NAMALWA (cell line): ENCODE results near the gene TPO.
"Not testable (repeated sequence)": the region's sequence is repeated elsewhere in the genome, so short reads cannot be mapped to it uniquely, and the experiment has no call there.

Experiments
- DNase-seq: peaks from one replicate; pipeline ENCODE4 v3.0.0-alpha.2; 2015; ENCODE audit warnings: low spot score

TPO gene

DNA sequence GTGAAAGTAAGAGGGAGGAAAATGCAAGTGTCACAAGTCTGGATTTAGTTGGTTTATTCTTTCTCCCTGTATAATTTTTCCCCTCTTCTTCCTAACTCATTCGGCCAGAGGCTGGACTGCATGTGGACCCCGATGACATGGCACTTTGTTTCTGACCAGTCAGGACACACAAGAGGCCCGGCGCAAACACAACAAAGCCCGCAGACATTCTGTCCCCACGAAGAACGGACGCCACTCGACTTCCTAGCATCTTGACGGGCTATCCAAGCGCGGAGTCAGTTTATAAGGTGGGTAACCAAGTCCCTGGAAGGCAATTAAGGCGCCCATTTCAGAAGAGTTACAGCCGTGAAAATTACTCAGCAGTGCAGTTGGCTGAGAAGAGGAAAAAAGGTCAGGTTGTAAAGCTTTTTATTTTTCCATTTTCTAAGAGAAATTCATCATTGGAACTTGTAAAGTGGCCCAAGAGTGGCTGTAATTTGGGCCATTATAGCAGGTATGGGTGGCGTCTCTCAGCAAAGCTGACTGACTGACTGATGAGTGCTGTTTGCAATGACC, at the start of gene TPO:
TSS of gene TPO (plus strand) at position 308 of the 555 bp plus-strand sequence. CDS start 946 bp downstream, outside the sequence.
- DNase-seq: no peak

DNA sequence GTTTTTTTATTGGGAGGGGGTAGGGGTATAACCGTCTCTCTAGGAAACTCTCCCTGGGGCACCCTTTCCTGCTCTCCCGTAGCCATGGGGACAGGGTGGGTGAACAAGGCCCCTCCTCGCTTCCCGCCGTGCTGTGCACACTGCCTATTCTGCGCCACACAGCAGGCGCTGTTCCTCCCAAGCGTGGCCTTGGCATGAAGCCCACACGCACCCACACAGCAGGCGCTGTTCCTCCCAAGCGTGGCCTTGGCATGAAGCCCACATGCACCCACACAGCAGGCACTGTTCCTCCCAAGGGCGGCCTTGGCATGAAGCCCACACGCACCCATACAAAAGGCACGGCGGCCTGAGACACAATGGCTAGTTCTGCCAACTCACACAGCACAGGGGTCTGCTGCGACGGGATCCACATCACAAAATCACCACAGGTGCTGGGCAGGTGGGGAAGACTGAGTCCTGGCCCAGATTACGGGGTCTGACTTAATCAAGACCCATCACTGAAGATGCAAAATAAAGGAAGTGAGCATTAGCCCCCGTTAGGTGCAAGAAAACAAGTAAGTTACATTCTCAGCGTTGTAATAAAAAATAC, 46.6 kb upstream of the TPO start:
- no peak for DNase-seq

DNA sequence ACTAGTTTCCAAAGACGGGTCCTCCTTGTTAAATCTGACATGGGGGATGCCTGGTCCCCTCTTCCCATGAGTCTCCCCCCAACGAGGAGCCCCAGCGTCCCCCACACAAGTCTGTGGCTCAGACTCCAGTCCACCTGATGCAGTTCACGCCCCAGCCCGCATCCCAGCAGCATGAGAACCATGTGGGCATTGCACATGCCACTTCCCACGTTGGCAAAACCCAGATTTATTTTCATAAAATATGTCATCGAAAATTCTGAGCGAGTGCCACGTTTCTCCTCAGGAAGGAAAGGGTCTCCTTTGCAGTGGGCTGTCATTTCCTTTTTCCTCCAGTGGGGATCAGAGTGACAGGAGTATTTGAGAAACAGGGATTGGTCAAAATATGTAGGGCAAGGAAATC, 45.7 kb upstream of the TPO start:
- no peak for DNase-seq

DNA sequence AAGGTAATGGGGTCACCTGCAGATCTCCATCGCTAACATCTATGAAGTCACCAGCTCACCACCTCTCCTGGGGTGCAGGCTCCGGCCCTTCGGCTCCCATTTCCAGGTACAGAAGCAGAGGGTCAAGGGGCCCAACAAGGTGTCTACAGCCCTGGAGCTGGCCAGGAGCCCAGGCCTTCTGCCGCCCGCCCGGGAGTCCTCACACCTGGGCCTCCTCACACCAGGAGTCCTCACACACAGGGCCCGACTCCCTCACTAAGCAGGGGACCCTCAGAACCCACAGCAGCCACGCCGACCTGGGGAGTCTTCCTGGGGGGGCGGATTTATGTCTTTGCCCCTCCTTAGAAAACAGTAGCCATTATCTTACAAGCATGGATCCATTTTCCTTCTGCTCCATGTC, 43.4 kb upstream of the TPO start:
- no peak for DNase-seq

DNA sequence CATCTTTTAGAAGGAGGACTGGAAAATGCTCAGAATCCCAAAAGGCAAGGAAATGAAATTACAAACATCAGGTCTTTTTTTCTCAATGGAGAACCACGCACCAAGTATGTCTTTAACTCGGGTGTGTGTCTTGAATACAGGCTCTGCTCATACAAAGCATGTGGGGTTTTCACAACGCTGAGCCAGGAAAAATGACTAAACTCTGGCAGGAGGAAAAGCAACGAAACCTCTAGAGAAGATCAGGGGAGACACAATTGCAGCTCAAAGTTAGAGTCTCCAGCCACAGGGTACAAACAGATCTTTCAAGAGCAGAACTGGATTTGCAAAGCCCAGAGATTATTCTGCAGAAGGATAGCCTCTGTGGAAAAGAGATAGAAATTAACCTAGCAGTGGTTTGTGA, 42.8 kb upstream of the TPO start:
- no peak for DNase-seq

DNA sequence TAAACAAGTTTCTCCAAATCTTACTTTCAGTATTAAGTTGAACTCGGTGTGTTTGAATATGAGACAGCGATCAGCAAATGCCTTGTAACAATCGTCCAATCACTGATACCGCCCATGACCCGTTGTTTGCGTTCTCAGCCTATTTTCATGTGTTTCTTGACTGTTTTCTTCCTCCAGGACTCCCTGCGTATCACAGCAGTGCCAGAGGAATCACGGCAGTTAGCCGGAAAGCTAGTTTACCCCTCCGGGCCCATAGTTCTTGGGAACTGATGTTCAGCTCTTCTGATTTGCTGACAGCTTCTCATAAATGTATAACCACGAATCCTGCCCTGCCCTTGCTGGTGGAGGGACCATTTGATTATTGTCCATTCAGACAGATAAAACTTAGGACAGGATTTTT, 42.2 kb upstream of the TPO start:
- DNase-seq: no peak

DNA sequence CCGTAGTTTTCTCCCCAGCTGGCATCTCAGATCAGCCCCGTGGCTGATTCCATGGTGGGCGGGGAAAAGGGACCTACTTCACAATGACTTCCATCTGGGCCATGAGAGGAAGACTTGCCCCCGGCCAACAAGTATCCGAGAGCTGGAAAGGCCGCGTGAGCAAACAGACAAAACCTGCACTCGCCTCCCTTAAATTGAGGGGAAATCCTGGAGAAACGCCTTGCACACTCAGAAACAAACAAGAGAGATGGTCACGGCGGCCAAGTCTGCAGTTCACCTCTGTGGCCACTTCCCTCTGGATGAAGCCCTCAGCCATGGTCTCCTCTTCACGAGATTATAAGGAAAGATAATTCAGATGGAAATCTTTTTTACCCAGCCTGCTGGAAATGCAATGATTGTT, 39.4 kb upstream of the TPO start:
- DNase-seq: no peak

DNA sequence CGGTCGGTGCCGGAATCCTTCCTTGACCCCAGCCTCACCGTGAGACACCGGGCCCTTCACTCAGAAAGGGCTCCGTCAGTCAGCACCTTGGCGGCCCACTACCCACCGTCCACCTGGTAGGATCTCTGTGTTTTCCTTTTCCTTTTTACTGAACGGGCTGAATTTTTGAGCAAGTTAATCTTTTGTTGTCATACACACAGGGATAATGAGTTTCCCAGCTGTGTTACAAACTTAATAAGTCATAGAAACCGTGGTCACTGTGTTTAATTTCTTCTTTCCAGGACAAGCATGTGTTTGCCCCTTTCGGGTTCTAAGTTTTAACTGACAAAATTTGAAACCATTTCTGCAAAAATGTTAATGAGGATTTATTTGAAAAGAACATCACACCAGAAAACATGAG, 39.0 kb upstream of the TPO start:
- no peak for DNase-seq

DNA sequence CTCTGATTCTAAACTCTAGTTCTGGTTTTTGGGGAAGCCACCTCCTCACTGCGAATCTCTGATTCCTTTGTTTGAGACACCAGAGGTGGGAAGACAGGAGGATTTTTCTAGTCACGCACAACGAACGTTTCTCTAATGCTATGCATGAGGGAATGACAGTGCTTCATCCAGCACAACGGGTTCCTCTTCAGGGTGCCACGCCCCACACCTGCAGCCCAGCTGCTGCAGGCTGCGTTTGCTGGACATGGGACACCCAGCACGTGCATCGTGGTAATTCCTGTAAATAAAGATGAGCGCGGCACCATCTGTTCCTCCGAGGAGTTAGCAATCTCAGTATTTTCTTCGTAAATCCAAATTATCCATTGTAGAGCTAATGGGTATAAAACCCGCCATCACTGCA, 37.5 kb upstream of the TPO start:
- DNase-seq: no peak

DNA sequence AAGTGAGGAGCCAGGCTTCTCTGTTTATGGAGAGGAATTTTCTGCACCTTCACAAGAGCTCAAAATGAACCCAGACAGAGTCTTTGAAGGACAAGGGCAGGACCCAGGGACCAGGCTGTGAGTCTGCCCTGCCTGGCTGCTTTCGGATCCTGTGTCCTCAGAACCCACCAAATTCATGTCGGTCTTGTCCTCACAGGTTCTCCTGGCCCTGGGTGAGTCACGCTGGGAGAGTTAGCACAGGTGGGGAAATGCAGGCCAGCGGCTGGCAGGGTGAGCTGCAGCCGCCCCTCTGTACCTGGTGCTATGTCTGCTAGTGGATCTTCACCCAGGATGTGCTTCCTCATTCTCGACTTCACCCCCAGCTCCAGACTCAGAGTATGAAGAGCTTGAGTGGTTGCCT, 35.8 kb upstream of the TPO start:
- DNase-seq: no peak

DNA sequence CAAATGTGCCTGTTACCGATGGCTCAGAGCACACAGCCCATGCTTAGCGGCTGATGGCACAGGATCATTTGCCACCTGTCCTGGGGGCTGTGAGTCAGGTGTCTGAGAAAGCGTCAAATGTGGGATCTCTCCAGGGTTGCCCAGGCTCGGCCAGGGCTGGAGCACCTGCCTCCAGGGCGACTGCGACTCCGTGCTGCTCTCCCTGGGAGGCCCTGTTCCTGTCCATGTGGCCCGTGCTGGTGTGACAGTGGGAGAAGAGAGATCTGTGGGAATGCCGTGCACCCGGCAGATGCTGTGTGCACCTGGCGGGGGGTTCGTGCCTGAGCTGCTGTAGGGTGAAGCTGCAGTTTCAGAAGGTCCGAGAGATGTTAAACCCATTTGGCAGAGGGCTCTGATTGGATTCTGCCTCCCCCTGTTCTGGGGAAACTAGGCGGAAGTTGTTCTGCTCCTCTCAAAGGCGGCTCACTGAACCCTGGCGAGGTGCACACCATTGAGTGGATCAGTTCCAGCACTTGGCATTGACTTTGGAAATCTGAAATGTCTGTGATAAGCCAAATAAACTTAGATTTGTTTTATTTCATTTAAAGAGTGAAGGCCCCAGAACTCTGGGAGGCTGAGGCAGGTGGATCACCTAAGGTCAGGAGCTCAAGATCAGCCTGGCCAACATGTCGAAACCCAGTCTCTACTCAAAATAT, 34.7 kb upstream of the TPO start:
- no peak for DNase-seq

DNA sequence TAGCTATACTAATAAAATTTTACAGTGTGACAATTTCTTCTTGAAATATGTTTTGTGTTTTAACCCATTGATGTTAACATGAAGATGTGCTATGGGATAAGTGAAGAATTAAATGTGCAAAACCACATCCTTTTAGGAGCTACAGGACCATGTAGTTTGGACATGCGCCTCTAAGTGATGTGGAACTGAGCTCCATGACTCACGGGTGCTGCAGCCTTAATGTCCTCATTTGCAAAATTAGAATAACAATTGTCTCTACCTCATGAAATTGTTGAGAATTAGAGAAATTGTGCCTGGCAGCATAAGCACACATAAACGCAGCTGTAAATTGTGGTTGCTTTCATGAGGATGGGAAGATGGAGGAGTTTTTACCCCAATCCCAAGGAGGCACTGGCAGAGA, 31.6 kb upstream of the TPO start:
- DNase-seq: no peak

DNA sequence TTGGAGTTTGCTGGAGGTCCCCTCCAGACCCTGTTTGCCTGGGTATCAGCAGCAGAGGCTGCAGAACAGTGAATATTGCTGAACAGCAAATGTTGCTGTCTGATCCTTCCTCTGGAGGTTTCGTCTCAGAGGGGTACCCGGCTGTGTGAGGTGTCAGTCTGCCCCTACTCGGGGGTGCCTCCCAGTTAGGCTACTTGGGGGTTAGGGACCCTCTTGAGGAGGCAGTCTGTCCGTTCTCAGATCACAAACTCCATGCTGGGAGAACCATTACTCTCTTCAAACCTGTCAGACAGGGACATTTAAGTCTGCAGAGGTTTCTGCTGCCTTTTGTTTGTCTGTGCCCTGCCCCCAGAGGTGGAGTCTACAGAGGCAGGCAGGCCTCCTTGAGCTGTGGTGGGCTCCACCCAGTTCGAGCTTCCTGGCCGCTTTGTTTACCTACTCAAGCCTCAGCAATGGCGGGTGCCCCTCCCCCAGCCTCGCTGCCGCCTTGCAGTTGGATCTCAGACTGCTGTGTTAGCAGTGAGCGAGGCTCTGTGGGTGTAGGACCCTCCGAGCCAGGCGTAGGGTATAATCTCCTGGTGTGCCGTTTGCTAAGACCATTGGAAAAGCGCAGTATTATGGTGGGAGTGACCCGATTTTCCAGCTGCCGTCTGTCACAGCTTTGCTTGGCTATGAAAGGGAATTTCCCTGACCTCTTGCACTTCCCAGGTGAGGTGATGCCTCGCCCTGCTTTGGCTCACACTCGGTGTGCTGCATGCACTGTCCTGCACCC, 25.1 kb upstream of the TPO start:
- DNase-seq: not testable (repeated sequence)

DNA sequence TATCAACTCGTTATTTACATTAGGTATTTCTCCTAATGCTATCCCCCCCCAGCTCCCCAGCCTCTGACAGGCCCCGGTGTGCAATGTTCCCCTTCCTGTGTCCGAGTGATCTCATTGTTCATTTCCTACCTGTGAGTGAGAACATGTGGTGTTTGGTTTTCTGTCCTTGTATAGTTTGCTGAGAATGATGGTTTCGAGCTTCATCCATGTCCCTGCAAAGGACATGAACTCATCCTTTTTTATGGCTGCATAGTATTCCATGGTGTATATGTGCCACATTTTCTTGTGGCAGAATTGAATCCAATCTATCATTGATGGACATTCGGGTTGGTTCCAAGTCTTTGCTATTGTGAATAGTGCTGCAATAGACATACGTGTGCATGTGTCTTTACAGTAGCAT, 23.1 kb upstream of the TPO start:
- DNase-seq: not testable (repeated sequence)

DNA sequence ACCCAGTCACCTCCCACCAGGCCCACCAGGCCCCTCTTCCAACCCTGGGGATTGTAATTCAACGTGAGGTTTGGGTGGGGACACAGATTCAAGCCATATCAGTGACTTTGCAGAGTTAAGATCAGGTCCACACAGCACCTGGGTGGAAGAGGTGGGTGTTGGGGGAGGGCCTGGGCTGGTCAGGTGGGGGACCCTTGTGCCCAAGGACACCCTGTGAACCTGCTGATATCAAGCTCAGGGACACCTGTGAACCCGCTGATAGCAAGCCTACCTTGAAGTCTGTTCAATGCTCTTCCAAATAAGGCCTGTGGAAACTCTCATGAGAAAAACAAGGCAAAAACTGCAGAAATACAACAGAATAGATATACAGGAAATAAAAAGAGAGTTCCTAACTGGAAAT, 19.9 kb upstream of the TPO start:
- no peak for DNase-seq

DNA sequence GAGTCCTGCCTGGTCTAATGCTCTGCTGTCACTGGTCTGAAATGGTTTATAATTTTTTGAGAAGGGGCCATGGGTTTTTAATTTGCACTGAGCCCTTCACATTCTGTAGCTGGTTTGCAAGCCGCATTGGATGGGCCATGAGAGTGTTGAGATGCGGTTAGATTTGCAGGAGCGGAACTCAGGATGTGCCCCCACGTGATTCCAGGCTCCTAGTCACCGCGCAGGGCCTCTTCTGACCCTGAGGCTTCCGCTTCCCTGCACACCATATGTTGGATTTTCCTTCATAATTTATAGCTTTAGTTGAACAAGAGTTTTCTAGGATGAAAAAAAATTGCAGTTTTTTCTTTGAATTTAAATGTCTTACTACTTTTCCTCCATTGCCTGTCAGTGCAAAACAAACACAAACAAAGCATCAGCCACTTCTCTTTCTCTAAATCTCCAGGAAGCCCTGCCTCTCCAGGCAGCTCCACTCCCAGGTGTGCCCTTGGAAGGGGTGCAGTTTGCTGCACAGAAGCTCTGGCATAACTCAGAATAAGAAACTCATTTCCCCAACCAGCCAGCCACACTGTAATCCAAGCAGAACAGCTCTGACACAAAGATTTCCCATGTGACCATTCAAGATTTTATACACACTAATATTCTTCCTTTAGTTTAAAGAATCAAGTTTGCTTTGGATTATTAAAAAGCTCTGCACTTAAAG, 18.4 kb upstream of the TPO start:
- DNase-seq: no peak

DNA sequence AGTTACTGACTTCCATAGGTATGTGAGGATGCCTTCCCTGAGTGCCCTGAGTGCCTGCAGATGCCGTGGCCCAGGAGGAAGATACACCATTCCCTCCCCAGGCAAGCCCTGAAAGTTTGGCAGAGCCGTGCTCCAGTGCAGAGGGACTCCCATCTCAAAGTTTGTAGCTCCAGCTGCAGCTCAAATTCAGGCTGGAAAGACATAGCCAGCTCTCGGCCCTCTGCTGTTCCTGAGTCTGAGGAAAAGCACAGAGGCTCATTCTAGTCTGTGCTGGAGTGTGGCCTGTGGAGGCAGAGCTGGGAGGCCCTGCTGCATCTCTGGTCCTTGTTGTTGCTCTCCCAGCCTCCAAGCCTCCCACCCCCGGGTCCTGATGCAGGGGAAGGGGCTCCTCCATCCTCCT, 15.9 kb upstream of the TPO start:
- no peak for DNase-seq

DNA sequence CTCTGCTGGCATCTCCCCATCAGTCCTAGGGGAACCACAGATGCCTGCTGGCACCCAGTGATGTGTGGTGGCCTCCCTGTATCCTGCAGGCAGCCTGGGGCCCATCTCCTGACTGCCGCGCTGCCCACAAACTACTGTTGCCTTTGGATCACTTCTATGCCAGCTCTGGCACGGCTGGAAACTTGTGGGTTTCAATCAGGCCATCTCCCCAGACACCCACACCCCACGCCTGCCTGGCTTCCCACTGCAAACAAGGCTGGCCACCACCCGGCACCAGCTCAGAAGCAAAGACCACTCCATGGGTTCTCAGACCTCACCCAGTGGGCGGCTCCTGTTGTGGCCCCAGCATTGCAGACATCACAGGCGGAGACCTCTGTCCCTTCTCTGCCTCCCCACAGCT, 15.1 kb upstream of the TPO start:
- no peak for DNase-seq

DNA sequence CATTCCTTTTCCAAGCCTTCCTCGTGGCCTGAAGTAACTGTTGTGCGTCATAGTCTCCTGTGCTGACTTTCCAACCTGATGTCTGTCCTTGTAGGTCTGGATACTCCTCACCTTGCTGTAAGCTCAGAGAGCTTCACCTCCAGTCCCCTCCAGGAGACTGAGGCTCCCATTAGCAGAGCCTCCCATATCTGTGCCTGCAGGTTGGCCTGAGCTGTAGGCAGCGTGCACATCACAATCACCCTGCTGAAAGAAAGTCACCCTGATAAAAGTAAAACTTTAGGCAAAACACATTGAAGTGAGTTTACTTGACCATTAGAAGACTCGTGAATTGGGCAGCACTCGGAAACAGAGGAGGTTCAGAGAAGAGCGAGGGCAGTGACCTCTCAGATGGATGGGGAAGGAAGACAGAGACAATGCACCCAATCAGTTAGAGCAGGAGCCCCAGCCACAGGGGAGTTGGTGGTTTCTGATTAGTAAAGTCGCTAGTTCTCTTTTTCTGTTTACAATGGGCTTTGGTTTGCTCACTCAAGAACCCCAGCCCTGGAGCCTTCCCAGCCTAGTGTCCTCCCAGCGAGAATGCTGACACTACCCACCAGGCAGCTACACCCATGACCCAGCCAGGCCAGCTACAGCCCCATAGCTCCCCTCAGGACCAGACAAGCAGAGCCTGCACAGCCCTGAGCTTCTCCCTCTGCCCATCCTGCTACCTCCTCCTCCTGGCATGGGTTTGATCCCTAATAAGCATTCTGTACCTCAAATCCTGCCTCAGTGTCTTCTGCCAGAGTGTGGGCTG, 12.1 kb upstream of the TPO start:
- DNase-seq: no peak

DNA sequence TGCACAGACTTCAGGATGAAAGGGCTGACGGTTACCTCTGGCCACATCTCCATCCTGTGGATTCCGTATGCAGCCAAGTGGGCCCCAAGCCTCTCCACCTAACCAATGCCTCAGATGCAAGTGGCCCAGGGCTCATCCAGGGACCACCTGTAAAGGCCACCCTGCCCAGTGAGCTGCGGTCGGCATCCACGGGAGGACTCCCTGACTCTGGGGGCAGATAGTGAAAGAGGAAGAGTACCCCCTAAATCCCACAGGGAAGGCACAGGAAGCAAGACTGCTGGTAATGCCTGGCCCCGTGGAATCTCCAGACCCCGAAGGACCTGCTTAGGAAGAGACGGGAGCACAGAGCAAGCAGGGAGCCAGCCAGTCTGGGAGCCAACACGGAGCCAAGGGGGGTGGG, 11.2 kb upstream of the TPO start:
- no peak for DNase-seq

DNA sequence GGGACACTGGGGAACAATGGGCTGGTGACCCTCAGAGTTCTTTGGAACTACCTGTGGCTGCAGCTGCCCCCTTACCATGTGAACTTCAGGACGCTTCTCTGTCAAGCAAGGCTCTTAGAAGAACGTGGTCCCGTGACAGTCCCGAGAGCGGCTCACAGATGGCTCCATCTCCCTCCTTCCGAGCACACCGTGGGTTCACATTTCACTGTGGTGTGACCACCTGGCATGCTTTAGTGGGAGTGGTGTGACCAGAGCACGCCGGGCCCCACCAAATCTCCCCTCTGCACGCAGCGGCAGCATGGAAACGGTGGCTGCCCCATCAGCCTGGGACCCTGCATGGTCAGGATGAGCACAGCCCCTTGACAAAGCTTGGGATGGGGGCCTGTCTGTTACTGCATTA, 9.7 kb upstream of the TPO start:
- no peak for DNase-seq

DNA sequence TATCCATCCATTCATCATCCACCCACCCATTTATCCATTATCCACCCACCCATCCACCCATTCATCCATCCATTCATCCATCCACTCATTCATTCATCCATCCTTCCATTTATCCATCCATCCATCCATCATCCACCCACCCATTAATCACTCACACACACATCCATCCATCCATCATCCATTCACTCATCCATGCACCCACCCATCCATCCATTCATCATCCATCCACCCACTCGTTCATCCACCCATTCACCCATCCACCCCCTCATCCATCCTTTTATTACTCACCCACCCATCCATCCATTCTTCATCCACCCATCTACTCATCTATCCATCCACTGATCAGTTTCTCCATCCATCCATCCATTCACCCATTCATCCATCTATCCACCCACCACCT, 8.1 kb upstream of the TPO start:
- no peak for DNase-seq
